ENCODE measurements around the gene CNBP. TPM values are rescaled to one million over a fixed set of nuclear protein-coding genes. Genes with fewer than 3 reads are reported as not detected.

Gene CNBP
- total and polyA plus RNA-seq, 2 of the 13 experiments (the other 11 are each of a cell fraction or from before 2014, with no cell fraction given) = 282 to 354 TPM

DNA sequence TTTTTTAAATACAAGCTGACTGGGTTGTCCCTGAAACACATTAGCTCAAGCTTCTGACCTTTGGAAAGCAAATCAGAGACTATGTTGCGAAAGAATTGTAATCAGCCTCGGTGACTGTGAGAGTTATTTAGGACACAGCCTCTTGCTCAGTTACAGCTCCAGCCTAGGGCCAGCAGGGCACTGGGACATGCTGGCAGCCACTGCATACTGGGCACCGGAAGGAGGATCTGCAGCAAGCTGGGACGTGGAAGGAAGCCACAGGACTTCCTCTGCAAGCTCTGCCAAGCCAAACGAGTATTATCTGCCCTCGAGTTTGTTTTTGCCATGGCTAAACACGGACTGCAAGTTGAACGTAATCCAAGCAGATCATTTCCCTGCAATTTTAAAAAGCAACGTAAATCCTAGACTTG is 41.3 kb upstream of the CNBP start (continued):
- TF ChIP-seq ZNF776 (CRISPR knock-in tag; IDR thresholded peaks at IDR 0.05) (no peak), ZNF556 (CRISPR knock-in tag; IDR thresholded peaks at IDR 0.05; ENCODE audit: borderline replicate concordance) (peak; percentile 48; the same call in 1 of the 2 replicates), NKX3-1 (CRISPR knock-in tag; IDR thresholded peaks at IDR 0.05) (no peak), AHR (CRISPR knock-in tag; IDR thresholded peaks at IDR 0.05) (peak; percentile 51; the same call in 1 of the 2 replicates), JARID2 (CRISPR knock-in tag; IDR thresholded peaks at IDR 0.05; ENCODE audit: insufficient replicate concordance) (no peak), ZNF44 (CRISPR knock-in tag; IDR thresholded peaks at IDR 0.05) (no peak), ELF4 (CRISPR knock-in tag; IDR thresholded peaks at IDR 0.05; ENCODE audit: borderline replicate concordance) (no peak), SAP130 (CRISPR knock-in tag; IDR thresholded peaks at IDR 0.05; ENCODE audit: low read depth) (peak; percentile 77), CCAR2 (optimal IDR thresholded peaks at IDR 0.05; ENCODE audit: low read depth, low read length) (no peak), NCOA5 (CRISPR knock-in tag; IDR thresholded peaks at IDR 0.05) (no peak), PRPF4 (IDR thresholded peaks at IDR 0.05; ENCODE audit: low read depth, low read length, poor library complexity, severe bottlenecking) (no peak), NONO (IDR thresholded peaks at IDR 0.05) (no peak), NONO (CRISPR knock-in tag; conservative IDR thresholded peaks at IDR 0.05) (peak; percentile 77; the same call in 1 of the 2 replicates)
- TF ChIP-seq, protein P1, sequence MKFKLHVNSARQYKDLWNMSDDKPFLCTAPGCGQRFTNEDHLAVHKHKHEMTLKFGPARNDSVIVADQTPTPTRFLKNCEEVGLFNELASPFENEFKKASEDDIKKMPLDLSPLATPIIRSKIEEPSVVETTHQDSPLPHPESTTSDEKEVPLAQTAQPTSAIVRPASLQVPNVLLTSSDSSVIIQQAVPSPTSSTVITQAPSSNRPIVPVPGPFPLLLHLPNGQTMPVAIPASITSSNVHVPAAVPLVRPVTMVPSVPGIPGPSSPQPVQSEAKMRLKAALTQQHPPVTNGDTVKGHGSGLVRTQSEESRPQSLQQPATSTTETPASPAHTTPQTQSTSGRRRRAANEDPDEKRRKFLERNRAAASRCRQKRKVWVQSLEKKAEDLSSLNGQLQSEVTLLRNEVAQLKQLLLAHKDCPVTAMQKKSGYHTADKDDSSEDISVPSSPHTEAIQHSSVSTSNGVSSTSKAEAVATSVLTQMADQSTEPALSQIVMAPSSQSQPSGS (CRISPR knock-in tag; IDR thresholded peaks at IDR 0.05) = peak; percentile 65; the same call in 1 of the 2 replicates
- TF ChIP-seq, protein P2, sequence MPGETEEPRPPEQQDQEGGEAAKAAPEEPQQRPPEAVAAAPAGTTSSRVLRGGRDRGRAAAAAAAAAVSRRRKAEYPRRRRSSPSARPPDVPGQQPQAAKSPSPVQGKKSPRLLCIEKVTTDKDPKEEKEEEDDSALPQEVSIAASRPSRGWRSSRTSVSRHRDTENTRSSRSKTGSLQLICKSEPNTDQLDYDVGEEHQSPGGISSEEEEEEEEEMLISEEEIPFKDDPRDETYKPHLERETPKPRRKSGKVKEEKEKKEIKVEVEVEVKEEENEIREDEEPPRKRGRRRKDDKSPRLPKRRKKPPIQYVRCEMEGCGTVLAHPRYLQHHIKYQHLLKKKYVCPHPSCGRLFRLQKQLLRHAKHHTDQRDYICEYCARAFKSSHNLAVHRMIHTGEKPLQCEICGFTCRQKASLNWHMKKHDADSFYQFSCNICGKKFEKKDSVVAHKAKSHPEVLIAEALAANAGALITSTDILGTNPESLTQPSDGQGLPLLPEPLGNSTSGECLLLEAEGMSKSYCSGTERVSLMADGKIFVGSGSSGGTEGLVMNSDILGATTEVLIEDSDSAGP (CRISPR knock-in tag; IDR thresholded peaks at IDR 0.05; ENCODE audit: borderline replicate concordance) = 0 out of 2 replicates have a peak, but pooled peaks have one; percentile 17
- TF ChIP-seq, protein P3, sequence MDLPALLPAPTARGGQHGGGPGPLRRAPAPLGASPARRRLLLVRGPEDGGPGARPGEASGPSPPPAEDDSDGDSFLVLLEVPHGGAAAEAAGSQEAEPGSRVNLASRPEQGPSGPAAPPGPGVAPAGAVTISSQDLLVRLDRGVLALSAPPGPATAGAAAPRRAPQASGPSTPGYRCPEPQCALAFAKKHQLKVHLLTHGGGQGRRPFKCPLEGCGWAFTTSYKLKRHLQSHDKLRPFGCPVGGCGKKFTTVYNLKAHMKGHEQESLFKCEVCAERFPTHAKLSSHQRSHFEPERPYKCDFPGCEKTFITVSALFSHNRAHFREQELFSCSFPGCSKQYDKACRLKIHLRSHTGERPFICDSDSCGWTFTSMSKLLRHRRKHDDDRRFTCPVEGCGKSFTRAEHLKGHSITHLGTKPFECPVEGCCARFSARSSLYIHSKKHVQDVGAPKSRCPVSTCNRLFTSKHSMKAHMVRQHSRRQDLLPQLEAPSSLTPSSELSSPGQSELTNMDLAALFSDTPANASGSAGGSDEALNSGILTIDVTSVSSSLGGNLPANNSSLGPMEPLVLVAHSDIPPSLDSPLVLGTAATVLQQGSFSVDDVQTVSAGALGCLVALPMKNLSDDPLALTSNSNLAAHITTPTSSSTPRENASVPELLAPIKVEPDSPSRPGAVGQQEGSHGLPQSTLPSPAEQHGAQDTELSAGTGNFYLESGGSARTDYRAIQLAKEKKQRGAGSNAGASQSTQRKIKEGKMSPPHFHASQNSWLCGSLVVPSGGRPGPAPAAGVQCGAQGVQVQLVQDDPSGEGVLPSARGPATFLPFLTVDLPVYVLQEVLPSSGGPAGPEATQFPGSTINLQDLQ (CRISPR knock-in tag; IDR thresholded peaks at IDR 0.05) = no peak
- TF ChIP-seq, protein P4, sequence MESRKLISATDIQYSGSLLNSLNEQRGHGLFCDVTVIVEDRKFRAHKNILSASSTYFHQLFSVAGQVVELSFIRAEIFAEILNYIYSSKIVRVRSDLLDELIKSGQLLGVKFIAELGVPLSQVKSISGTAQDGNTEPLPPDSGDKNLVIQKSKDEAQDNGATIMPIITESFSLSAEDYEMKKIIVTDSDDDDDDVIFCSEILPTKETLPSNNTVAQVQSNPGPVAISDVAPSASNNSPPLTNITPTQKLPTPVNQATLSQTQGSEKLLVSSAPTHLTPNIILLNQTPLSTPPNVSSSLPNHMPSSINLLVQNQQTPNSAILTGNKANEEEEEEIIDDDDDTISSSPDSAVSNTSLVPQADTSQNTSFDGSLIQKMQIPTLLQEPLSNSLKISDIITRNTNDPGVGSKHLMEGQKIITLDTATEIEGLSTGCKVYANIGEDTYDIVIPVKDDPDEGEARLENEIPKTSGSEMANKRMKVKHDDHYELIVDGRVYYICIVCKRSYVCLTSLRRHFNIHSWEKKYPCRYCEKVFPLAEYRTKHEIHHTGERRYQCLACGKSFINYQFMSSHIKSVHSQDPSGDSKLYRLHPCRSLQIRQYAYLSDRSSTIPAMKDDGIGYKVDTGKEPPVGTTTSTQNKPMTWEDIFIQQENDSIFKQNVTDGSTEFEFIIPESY (CRISPR knock-in tag; IDR thresholded peaks at IDR 0.05) = peak; percentile 61; the same call in 1 of the 2 replicates
- TF ChIP-seq, protein P5, sequence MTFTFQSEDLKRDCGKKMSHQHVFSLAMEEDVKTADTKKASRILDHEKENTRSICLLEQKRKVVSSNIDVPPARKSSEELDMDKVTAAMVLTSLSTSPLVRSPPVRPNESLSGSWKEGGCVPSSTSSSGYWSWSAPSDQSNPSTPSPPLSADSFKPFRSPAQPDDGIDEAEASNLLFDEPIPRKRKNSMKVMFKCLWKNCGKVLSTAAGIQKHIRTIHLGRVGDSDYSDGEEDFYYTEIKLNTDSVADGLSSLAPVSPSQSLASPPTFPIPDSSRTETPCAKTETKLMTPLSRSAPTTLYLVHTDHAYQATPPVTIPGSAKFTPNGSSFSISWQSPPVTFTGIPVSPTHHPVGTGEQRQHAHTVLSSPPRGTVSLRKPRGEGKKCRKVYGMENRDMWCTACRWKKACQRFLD (CRISPR knock-in tag; IDR thresholded peaks at IDR 0.05; ENCODE audit: borderline replicate concordance) = no peak
- TF ChIP-seq, protein P6, sequence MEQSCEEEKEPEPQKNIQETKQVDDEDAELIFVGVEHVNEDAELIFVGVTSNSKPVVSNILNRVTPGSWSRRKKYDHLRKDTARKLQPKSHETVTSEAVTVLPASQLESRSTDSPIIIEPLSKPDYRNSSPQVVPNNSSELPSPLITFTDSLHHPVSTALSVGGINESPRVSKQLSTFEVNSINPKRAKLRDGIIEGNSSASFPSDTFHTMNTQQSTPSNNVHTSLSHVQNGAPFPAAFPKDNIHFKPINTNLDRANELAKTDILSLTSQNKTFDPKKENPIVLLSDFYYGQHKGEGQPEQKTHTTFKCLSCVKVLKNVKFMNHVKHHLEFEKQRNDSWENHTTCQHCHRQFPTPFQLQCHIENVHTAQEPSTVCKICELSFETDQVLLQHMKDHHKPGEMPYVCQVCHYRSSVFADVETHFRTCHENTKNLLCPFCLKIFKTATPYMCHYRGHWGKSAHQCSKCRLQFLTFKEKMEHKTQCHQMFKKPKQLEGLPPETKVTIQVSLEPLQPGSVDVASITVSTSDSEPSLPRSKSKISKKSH (CRISPR knock-in tag; IDR thresholded peaks at IDR 0.05; ENCODE audit: borderline replicate concordance) = no peak

All from HepG2 (cell line).